PC-3 (cell line): ENCODE data around the gene USP15. TPM values are rescaled to one million over a fixed set of nuclear protein-coding genes. Genes with fewer than 3 reads are reported as not detected.

Source experiments
- ATAC-seq: fragments of 200-7000 bp; cut with Tn5 transposase; 2 replicates; pipeline ENCODE4 v1.9.1; 2020; ENCODE audit warnings: mild to moderate bottlenecking, moderate library complexity
- BruUV-seq: library from RNA; stranded (reverse); fragments of 400-500 nt; replicated peaks from 2 replicates; lab custom pipeline; 2021; lab: Mats Ljungman, UMichigan
- CTCF ChIA-PET: fragments of 300-600 bp; sonication (Branson Sonifier 250); formaldehyde crosslinking; loops from one replicate; lab custom pipeline; 2022; ENCODE audit warnings: antibody characterized with exemption; lab: Charles Lee
- POLR2A ChIA-PET: fragments of 300-600 bp; sonication (Branson Sonifier 250); formaldehyde crosslinking; loops from one replicate; lab custom pipeline; 2022; ENCODE audit warnings: antibody characterized with exemption; ENCODE audit not compliant: unreplicated experiment; lab: Charles Lee
- DNase-seq: peaks from one replicate; pipeline ENCODE4 v3.0.0-alpha.2; 2015
- H2AFZ ChIP-seq: fragments of 300-600 bp; sonication (generic); 2 replicates; pipeline ENCODE4 v1.6.0; 2016; ENCODE audit warnings: antibody characterized with exemption, low read length
- H3F3A ChIP-seq: fragments of 300-600 bp; sonication (generic); one replicate; pipeline ENCODE4 v1.6.0; 2017; ENCODE audit warnings: antibody characterized with exemption, low read length, control low read depth, mild to moderate bottlenecking; ENCODE audit not compliant: unreplicated experiment
- H3K27ac ChIP-seq: fragments of 300-600 bp; sonication (generic); 2 replicates; pipeline ENCODE4 v1.5.1; 2016; ENCODE audit warnings: mild to moderate bottlenecking, low read length
- H3K27me3 ChIP-seq: fragments of 300-600 bp; sonication (generic); 2 replicates; pipeline ENCODE4 v1.6.1; 2016; ENCODE audit warnings: low read length, mixed read lengths
- H3K36me3 ChIP-seq: fragments of 300-600 bp; sonication (generic); 2 replicates; pipeline ENCODE4 v1.6.1; 2016; ENCODE audit warnings: low read depth, mixed run types, low read length, mixed read lengths
- H3K4me1 ChIP-seq: fragments of 300-600 bp; sonication (generic); 2 replicates; pipeline ENCODE4 v1.5.1; 2016; ENCODE audit warnings: low read length; ENCODE audit not compliant: insufficient read depth
- H3K4me2 ChIP-seq: fragments of 300-600 bp; sonication (generic); 2 replicates; pipeline ENCODE4 v1.6.0; 2016; ENCODE audit warnings: low read length
- H3K4me3 ChIP-seq: fragments of 300-600 bp; sonication (generic); 2 replicates; pipeline ENCODE4 v1.5.1; 2016; ENCODE audit warnings: mild to moderate bottlenecking, low read length, mixed read lengths
- H3K79me2 ChIP-seq: fragments of 300-600 bp; sonication (generic); 2 replicates; pipeline ENCODE4 v1.6.1; 2017; ENCODE audit warnings: low read length, mixed read lengths
- H3K9ac ChIP-seq: fragments of 300-600 bp; sonication (generic); 2 replicates; pipeline ENCODE4 v1.6.0; 2016; ENCODE audit warnings: mild to moderate bottlenecking, low read length
- H3K9me2 ChIP-seq: fragments of 300-600 bp; sonication (generic); replicated peaks from 2 replicates; pipeline ENCODE4 v1.6.1; 2016; ENCODE audit warnings: mixed run types, low read length, mixed read lengths
- H3K9me3 ChIP-seq: fragments of 300-600 bp; sonication (generic); 2 replicates; pipeline ENCODE4 v1.6.1; 2016; ENCODE audit warnings: low read length, mixed read lengths
- H4K20me1 ChIP-seq: fragments of 300-600 bp; sonication (generic); 2 replicates; pipeline ENCODE4 v1.6.1; 2016; ENCODE audit warnings: low read length, mixed read lengths
- CTCF ChIP-seq: fragments of 300-600 bp; sonication (generic); conservative IDR thresholded peaks from 2 replicates; pipeline ENCODE4 v1.5.1; 2017; ENCODE audit warnings: antibody characterized with exemption, low read depth, mild to moderate bottlenecking, low read length
- EZH2 ChIP-seq: fragments of 300-600 bp; sonication (generic); IDR thresholded peaks from one replicate; pipeline ENCODE4 v1.6.1; 2017; ENCODE audit warnings: antibody characterized with exemption, mild to moderate bottlenecking, low read length; ENCODE audit not compliant: unreplicated experiment
- EZH2phosphoT487 ChIP-seq: fragments of 300-600 bp; sonication (generic); IDR thresholded peaks from 2 replicates; pipeline ENCODE4 v1.6.1; 2018; ENCODE audit warnings: mild to moderate bottlenecking, antibody characterized with exemption, low read length, borderline replicate concordance
- intact Hi-C: fragments of 100-400 bp; cut with micrococcal nuclease; formaldehyde crosslinking; loops from 2 replicates; pipeline ENCODE4 v1.9.0; 2023
- total RNA-seq: library from RNA; depleted of rRNA; stranded (reverse); fragments of >200 nt; gene quantifications from 2 replicates; pipeline ENCODE4 v1.2.3, GENCODE V29; 2014

The USP15 gene
- total RNA-seq, 1 experiment from 2014 or later, result 46.1 TPM

GRCh38 chr12:62396750-62397149 is 136.5 kb downstream of the USP15 start:
- BruUV-seq, result no TSS peak
- no peaks in the 10 kb centered on the region for H3K79me2 ChIP-seq
- H3F3A ChIP-seq, result no peaks in the 10 kb centered on the region
- ATAC-seq (no peak), DNase-seq (no peak)
- H3K9ac ChIP-seq, result no peak overlapping the region
- no peak overlapping the region for H3K4me3 ChIP-seq
- TF ChIP-seq EZH2, result no peak
- no peak for TF ChIP-seq EZH2phosphoT487
- TF ChIP-seq CTCF, result no peak
- CTCF ChIA-PET, result no interaction called here
- H4K20me1 ChIP-seq, result no peaks in the 10 kb centered on the region
- no peak overlapping the region for H3K27ac ChIP-seq
- intact Hi-C loops, result no loop called here
- H3K9me2 ChIP-seq, result no peaks in the 10 kb centered on the region
- no peak overlapping the region for H2AFZ ChIP-seq
- POLR2A ChIA-PET, result no interaction called here
- peaks cover 41% of the 10 kb centered on the region for H3K36me3 ChIP-seq
- no peaks in the 10 kb centered on the region; the same call in 1 of the 2 replicates for H3K4me1 ChIP-seq
- H3K4me2 ChIP-seq, result no peak overlapping the region
- no peaks in the 10 kb centered on the region for H3K27me3 ChIP-seq
- no peaks in the 10 kb centered on the region for H3K9me3 ChIP-seq

GRCh38 chr12:62400135-62400534 is 139.9 kb downstream of the USP15 start:
- no peaks in the 10 kb centered on the region for H3K4me1 ChIP-seq
- H3K9me3 ChIP-seq, result no peaks in the 10 kb centered on the region
- intact Hi-C loops, result no loop called here
- no peak overlapping the region for H3K27ac ChIP-seq
- POLR2A ChIA-PET, result no interaction called here
- no peak for TF ChIP-seq EZH2
- TF ChIP-seq CTCF, result no peak
- no peak for TF ChIP-seq EZH2phosphoT487
- H3K9ac ChIP-seq, result no peak overlapping the region
- BruUV-seq, result no TSS peak
- no peaks in the 10 kb centered on the region for H3K27me3 ChIP-seq
- H3K4me3 ChIP-seq, result no peak overlapping the region
- H3K79me2 ChIP-seq, result no peaks in the 10 kb centered on the region
- CTCF ChIA-PET, result no interaction called here
- no peak overlapping the region for H3K4me2 ChIP-seq
- ATAC-seq, result peak; percentile 31; the same call in 1 of the 2 replicates
- H3K36me3 ChIP-seq, result peaks cover 24% of the 10 kb centered on the region; the same call in 1 of the 2 replicates
- H3K9me2 ChIP-seq, result no peaks in the 10 kb centered on the region
- no peaks in the 10 kb centered on the region for H4K20me1 ChIP-seq
- DNase-seq, result no peak
- H3F3A ChIP-seq, result no peaks in the 10 kb centered on the region
- no peak overlapping the region for H2AFZ ChIP-seq

GRCh38 chr12:62401631-62402030 is 141.4 kb downstream of the USP15 start:
- no peaks in the 10 kb centered on the region for H3K79me2 ChIP-seq
- no peak overlapping the region for H3K4me3 ChIP-seq
- H3K9me3 ChIP-seq, result no peaks in the 10 kb centered on the region
- no peak overlapping the region for H3K4me2 ChIP-seq
- no peaks in the 10 kb centered on the region for H3K4me1 ChIP-seq
- no peak for DNase-seq
- no peak overlapping the region for H3K27ac ChIP-seq
- no peak overlapping the region for H3K9ac ChIP-seq
- no peak overlapping the region for H2AFZ ChIP-seq
- no TSS peak for BruUV-seq
- H3K36me3 ChIP-seq, result peaks cover 20% of the 10 kb centered on the region; the same call in 1 of the 2 replicates
- intact Hi-C loops, result no loop called here
- H3K9me2 ChIP-seq, result no peaks in the 10 kb centered on the region
- H3F3A ChIP-seq, result no peaks in the 10 kb centered on the region
- POLR2A ChIA-PET, result no interaction called here
- H3K27me3 ChIP-seq, result no peaks in the 10 kb centered on the region
- TF ChIP-seq EZH2, result no peak
- TF ChIP-seq EZH2phosphoT487, result no peak
- TF ChIP-seq CTCF, result no peak
- ATAC-seq, result no peak
- no peaks in the 10 kb centered on the region for H4K20me1 ChIP-seq
- CTCF ChIA-PET, result no interaction called here
